HG03108 (cell line): ENCODE results near the gene SLFNL1.

Experiments used
- ATAC-seq: cut with Tn5 transposase; IDR thresholded peaks from one replicate; pipeline ENCODE4 v1.9.1; 2021; ENCODE audit warnings: moderate library complexity; ENCODE audit not compliant: unreplicated experiment

The SLFNL1 gene

GRCh38 chr1:40966417-40966816, 55.1 kb downstream of the SLFNL1 start:
- ATAC-seq, result no peak
